HCT116 (cell line): Measurements from ENCODE around the gene SMAD2.

ENCODE experiments used
- CBX3 ChIP-seq: IDR thresholded peaks from 2 replicates; pipeline ENCODE4 v1.6.1; 2012; ENCODE audit warnings: low read depth
- POLR2AphosphoS5 ChIP-seq: IDR thresholded peaks from 2 replicates; pipeline ENCODE4 v1.6.1; 2011; ENCODE audit warnings: mild to moderate bottlenecking, low read depth, low read length, moderate library complexity
- TF ChIP-seq, protein P1 (sequence below), 3 experiments: fragments of 200-600 bp in 1 of 3; sonication (generic) in 1 of 3; IDR thresholded peaks in 2 of 3; conservative IDR thresholded peaks in 1 of 3; 2 replicates each; pipeline ENCODE4 v1.5.1; 2012 to 2017; ENCODE audit warnings: low read depth in 2 of 3, low read length in 2 of 3, antibody characterized with exemption in 1 of 3, borderline replicate concordance in 1 of 3, control low read depth in 1 of 3, mild to moderate bottlenecking in 1 of 3, mixed read lengths in 1 of 3, mixed run types in 1 of 3, moderate library complexity in 1 of 3; ENCODE audit not compliant: insufficient read depth in 1 of 3

DNA sequence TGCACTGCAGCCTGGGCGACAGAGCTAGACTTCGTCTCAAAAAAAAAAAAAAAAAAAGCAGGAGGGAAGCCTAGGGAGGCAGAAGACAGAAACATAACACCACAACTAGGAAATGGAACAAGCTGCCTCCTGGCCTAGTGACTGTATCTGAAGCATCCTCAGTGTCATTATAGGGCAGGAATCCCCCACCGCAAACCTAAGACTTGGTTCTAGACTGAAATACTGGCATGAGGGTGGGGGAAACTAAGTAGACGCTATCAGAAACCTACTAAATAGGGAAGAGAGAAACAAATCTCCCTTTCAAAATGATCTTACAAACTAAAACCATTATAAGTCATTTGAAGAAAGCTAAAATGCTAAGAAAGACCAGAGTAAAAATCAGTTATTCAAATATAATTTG is 16.4 kb upstream of the SMAD2 start:
- TF ChIP-seq, protein P1, sequence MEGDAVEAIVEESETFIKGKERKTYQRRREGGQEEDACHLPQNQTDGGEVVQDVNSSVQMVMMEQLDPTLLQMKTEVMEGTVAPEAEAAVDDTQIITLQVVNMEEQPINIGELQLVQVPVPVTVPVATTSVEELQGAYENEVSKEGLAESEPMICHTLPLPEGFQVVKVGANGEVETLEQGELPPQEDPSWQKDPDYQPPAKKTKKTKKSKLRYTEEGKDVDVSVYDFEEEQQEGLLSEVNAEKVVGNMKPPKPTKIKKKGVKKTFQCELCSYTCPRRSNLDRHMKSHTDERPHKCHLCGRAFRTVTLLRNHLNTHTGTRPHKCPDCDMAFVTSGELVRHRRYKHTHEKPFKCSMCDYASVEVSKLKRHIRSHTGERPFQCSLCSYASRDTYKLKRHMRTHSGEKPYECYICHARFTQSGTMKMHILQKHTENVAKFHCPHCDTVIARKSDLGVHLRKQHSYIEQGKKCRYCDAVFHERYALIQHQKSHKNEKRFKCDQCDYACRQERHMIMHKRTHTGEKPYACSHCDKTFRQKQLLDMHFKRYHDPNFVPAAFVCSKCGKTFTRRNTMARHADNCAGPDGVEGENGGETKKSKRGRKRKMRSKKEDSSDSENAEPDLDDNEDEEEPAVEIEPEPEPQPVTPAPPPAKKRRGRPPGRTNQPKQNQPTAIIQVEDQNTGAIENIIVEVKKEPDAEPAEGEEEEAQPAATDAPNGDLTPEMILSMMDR (IDR thresholded peaks at IDR 0.05 in 2 of 3, conservative IDR thresholded peaks at IDR 0.05 in 1 of 3; ENCODE audit: borderline replicate concordance in 1 of 3, insufficient read depth in 1 of 3, low read depth in 2 of 3, low read length in 2 of 3): no peak
- TF ChIP-seq CBX3: no peak
- no peak for TF ChIP-seq POLR2AphosphoS5
